ENCODE measurements around the gene CDH23. TPM values are rescaled to one million over a fixed set of nuclear protein-coding genes. Genes with fewer than 3 reads are reported as not detected.

CDH23 gene
- total and polyA plus RNA-seq, 9 of the 15 experiments (the other 6 are each of a cell fraction or from before 2014, with no cell fraction given) = 0.18 to 1.2 (median 0.47) TPM

DNA sequence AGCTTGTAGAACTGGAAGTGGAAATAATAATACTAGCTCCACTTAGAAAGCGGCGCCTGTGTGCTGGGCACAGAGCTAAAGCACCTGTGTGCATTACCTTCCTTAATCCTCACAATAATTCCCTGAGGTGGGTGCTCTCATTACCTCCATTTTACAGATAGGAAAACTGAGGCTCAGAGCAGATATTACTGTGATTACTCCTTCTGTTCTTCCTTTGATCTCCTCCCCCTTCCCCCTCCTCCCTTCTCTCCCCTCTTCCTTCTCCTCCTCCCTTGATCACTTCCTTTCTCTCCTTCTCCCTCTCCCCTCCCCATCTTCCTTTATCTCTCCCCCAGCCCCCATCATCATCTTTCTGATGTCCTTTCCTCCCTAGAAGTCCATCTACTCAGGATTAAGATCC is 267.9 kb downstream of the CDH23 start (continued):
- TF ChIP-seq, protein P1, sequence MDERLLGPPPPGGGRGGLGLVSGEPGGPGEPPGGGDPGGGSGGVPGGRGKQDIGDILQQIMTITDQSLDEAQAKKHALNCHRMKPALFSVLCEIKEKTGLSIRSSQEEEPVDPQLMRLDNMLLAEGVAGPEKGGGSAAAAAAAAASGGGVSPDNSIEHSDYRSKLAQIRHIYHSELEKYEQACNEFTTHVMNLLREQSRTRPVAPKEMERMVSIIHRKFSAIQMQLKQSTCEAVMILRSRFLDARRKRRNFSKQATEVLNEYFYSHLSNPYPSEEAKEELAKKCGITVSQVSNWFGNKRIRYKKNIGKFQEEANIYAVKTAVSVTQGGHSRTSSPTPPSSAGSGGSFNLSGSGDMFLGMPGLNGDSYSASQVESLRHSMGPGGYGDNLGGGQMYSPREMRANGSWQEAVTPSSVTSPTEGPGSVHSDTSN (CRISPR knock-in tag; IDR thresholded peaks at IDR 0.05; ENCODE audit: low read depth) = no peak
- TF ChIP-seq, protein P1 (tag; conservative IDR thresholded peaks at IDR 0.05; ENCODE audit: low read depth) = no peak
- TF ChIP-seq GTF2E2 (tag; IDR thresholded peaks at IDR 0.05) = no peak
- TF ChIP-seq ZNF347 (CRISPR knock-in tag; IDR thresholded peaks at IDR 0.05; ENCODE audit: low read depth) = no peak
- no peak for TF ChIP-seq SMARCA4 (IDR thresholded peaks at IDR 0.05)
- TF ChIP-seq PHF21A (IDR thresholded peaks at IDR 0.05; ENCODE audit: borderline replicate concordance, low read depth) = no peak
- TF ChIP-seq, protein P2, sequence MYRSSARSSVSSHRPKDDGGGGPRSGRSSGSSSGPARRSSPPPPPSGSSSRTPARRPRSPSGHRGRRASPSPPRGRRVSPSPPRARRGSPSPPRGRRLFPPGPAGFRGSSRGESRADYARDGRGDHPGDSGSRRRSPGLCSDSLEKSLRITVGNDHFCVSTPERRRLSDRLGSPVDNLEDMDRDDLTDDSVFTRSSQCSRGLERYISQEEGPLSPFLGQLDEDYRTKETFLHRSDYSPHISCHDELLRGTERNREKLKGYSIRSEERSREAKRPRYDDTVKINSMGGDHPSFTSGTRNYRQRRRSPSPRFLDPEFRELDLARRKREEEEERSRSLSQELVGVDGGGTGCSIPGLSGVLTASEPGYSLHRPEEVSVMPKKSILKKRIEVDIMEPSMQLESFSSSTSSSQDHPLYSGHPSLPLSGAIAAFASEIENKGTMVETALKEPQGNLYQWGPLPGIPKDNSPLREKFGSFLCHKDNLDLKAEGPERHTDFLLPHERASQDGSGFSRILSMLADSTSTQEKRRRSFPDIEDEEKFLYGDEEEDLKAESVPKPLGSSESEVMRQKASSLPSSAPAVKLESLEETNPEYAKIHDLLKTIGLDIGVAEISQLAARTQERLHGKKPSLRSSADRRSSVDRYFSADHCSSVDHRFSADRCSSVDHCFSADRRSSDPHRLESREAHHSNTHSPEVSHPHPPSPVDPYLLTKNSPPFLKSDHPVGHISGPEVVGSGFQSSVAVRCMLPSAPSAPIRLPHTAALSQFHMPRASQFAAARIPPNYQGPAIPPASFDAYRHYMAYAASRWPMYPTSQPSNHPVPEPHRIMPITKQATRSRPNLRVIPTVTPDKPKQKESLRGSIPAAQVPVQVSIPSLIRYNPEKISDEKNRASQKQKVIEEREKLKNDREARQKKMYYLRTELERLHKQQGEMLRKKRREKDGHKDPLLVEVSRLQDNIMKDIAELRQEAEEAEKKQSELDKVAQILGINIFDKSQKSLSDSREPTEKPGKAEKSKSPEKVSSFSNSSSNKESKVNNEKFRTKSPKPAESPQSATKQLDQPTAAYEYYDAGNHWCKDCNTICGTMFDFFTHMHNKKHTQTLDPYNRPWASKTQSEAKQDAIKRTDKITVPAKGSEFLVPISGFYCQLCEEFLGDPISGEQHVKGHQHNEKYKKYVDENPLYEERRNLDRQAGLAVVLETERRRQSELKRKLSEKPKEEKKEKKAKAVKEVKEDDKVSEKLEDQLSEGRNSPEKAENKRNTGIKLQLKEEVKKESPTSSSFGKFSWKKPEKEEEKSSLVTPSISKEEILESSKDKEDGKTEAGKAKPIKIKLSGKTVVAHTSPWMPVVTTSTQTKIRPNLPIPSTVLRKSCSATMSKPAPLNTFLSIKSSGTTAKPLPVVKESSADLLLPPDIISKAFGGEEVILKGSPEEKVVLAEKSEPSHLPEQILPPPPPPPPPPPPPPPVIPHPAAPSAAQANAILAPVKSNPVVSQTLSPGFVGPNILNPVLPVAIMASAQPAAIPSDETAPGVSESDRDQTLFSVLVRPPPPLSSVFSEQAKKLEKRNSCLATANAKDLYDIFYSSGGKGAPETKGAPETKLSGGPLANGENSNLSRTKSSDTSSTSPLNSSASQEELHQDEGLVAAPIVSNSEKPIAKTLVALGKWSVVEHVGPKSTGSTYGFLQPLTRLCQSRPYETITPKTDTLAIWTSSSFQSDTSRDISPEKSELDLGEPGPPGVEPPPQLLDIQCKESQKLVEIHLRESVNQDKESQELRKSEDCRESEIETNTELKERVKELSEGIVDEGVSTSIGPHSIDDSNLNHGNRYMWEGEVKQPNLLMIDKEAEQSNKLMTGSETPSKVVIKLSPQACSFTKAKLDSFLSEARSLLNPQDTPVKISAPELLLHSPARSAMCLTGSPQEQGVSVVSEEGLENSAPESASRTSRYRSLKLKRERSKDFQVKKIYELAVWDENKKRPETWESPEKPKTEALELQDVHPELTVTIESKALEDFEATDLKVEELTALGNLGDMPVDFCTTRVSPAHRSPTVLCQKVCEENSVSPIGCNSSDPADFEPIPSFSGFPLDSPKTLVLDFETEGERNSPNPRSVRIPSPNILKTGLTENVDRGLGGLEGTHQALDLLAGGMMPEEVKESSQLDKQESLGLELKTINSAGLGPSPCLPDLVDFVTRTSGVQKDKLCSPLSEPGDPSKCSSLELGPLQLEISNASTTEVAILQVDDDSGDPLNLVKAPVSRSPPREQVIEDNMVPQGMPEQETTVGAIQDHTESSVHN (IDR thresholded peaks at IDR 0.05; ENCODE audit: borderline replicate concordance in 1 of 2, low read depth in 1 of 2) = no peak
- no peak for TF ChIP-seq NFATC3 (IDR thresholded peaks at IDR 0.05)
- no peak for TF ChIP-seq SIRT6 (IDR thresholded peaks at IDR 0.05; ENCODE audit: low read depth, low read length)
- TF ChIP-seq ZFX (CRISPR knock-in tag; IDR thresholded peaks at IDR 0.05) = no peak
- no peak for TF ChIP-seq STAG1 (CRISPR knock-in tag; IDR thresholded peaks at IDR 0.05; ENCODE audit: borderline replicate concordance)
- no peak for TF ChIP-seq THRAP3 (IDR thresholded peaks at IDR 0.05; ENCODE audit: borderline replicate concordance)
- TF ChIP-seq, protein P3, sequence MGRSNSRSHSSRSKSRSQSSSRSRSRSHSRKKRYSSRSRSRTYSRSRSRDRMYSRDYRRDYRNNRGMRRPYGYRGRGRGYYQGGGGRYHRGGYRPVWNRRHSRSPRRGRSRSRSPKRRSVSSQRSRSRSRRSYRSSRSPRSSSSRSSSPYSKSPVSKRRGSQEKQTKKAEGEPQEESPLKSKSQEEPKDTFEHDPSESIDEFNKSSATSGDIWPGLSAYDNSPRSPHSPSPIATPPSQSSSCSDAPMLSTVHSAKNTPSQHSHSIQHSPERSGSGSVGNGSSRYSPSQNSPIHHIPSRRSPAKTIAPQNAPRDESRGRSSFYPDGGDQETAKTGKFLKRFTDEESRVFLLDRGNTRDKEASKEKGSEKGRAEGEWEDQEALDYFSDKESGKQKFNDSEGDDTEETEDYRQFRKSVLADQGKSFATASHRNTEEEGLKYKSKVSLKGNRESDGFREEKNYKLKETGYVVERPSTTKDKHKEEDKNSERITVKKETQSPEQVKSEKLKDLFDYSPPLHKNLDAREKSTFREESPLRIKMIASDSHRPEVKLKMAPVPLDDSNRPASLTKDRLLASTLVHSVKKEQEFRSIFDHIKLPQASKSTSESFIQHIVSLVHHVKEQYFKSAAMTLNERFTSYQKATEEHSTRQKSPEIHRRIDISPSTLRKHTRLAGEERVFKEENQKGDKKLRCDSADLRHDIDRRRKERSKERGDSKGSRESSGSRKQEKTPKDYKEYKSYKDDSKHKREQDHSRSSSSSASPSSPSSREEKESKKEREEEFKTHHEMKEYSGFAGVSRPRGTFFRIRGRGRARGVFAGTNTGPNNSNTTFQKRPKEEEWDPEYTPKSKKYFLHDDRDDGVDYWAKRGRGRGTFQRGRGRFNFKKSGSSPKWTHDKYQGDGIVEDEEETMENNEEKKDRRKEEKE (IDR thresholded peaks at IDR 0.05; ENCODE audit: borderline replicate concordance in 1 of 2, control insufficient read depth in 1 of 2, low read depth in 2 of 2, low read length in 1 of 2) = no peak
- TF ChIP-seq, protein P4, sequence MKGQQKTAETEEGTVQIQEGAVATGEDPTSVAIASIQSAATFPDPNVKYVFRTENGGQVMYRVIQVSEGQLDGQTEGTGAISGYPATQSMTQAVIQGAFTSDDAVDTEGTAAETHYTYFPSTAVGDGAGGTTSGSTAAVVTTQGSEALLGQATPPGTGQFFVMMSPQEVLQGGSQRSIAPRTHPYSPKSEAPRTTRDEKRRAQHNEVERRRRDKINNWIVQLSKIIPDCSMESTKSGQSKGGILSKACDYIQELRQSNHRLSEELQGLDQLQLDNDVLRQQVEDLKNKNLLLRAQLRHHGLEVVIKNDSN (CRISPR knock-in tag; IDR thresholded peaks at IDR 0.05) = no peak
